Measurements from ENCODE around the gene HIPK1. TPM values are rescaled to one million over a fixed set of nuclear protein-coding genes. Genes with fewer than 3 reads are reported as not detected.
"Not testable (repeated sequence)": the region's sequence is repeated elsewhere in the genome, so short reads cannot be mapped to it uniquely, and the experiment has no call there.

The HIPK1 gene
- total and polyA plus RNA-seq, 2 experiments from 2014 or later = 8.7 to 31.6 TPM

- H3K4me1 ChIP-seq (ENCODE audit: insufficient read depth) = peaks cover 31% of the 10 kb centered on the region
- TF ChIP-seq EZH2phosphoT487 (IDR thresholded peaks at IDR 0.05; ENCODE audit: low read depth, severe bottlenecking, unreplicated experiment) = no peak
- no peak for TF ChIP-seq EZH2 (IDR thresholded peaks at IDR 0.05; ENCODE audit: borderline replicate concordance)
- TF ChIP-seq, protein P1, sequence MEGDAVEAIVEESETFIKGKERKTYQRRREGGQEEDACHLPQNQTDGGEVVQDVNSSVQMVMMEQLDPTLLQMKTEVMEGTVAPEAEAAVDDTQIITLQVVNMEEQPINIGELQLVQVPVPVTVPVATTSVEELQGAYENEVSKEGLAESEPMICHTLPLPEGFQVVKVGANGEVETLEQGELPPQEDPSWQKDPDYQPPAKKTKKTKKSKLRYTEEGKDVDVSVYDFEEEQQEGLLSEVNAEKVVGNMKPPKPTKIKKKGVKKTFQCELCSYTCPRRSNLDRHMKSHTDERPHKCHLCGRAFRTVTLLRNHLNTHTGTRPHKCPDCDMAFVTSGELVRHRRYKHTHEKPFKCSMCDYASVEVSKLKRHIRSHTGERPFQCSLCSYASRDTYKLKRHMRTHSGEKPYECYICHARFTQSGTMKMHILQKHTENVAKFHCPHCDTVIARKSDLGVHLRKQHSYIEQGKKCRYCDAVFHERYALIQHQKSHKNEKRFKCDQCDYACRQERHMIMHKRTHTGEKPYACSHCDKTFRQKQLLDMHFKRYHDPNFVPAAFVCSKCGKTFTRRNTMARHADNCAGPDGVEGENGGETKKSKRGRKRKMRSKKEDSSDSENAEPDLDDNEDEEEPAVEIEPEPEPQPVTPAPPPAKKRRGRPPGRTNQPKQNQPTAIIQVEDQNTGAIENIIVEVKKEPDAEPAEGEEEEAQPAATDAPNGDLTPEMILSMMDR (IDR thresholded peaks at IDR 0.05; ENCODE audit: poor library complexity) = no peak
- peaks cover 16% of the 10 kb centered on the region for H4K20me1 ChIP-seq (ENCODE audit: insufficient read depth, poor library complexity, severe bottlenecking)
- no peak overlapping the region for H3K4me3 ChIP-seq
- H3K79me2 ChIP-seq = peaks cover 83% of the 10 kb centered on the region
- peak overlapping the region; percentile 43 for H3K4me2 ChIP-seq
- no peak overlapping the region for H2AFZ ChIP-seq
- no peaks in the 10 kb centered on the region for H3K36me3 ChIP-seq (replicated peaks; ENCODE audit: insufficient read depth, low read depth)
- H3K27ac ChIP-seq = peak overlapping the region; percentile 41
- 24% methylated on average over 3 of the region's 3 CpGs for WGBS (ENCODE audit: low lambda C conversion rate, missing lambda C conversion rate)
- DNase-seq (ENCODE audit: low spot score) = no peak
- no peaks in the 10 kb centered on the region for H3K27me3 ChIP-seq
- no peaks in the 10 kb centered on the region for H3K9me3 ChIP-seq (ENCODE audit: low read depth)
- no peaks in the 10 kb centered on the region for H3K9me2 ChIP-seq (replicated peaks; ENCODE audit: insufficient read depth)
Observed at GRCh38 chr1:113946678-113947387, 17.7 kb downstream of the HIPK1 start.

DNA sequence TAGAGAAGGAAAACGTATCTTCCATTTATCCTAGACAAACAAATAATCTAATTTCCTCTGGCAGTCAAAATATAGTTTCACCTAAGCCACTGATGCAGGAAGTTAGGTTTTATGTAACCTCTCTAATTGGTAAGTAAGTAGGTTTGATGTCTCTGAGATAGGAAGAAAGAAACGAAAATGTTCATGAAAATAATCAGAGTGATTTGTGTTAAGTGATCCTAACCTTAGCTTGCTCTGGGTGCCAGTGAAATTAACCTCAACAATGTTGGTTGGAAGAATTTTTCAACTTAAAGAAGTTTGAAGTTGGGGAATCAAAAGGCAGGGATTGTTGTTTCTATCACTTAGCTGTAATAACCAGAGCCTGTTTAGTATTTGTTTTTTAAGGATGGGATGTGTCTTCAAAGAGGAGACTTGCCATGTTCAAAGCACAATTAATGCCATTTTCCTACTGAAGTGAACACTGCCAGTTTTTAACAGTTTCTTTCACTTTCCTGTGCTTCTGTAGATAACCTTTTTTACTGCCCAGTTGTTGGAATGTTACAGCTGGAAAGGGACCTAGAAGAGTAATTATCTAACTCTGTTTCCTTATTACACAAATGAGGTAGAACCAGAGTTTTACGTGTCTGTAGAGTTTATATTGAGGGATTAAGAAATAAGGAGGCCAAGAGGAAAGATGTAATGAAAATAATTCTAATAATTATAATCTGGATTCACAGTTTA is 18.4 kb downstream of the HIPK1 start:
- Histone ChIP-seq H3K79me2 (peaks cover 84% of the 10 kb centered on the region), H3K27me3 (no peaks in the 10 kb centered on the region), H3K4me2 (peak overlapping the region; percentile 43), H3K4me1 (ENCODE audit: insufficient read depth) (peaks cover 31% of the 10 kb centered on the region), H4K20me1 (ENCODE audit: insufficient read depth, poor library complexity, severe bottlenecking) (peaks cover 16% of the 10 kb centered on the region), H3K9me3 (ENCODE audit: low read depth) (no peaks in the 10 kb centered on the region), H2AFZ (no peak overlapping the region), H3K27ac (peak overlapping the region; percentile 41), H3K9me2 (replicated peaks; ENCODE audit: insufficient read depth) (no peaks in the 10 kb centered on the region), H3K4me3 (no peak overlapping the region), H3K36me3 (replicated peaks; ENCODE audit: insufficient read depth, low read depth) (no peaks in the 10 kb centered on the region)
- DNase-seq (ENCODE audit: low spot score) = no peak
- TF ChIP-seq, protein P1 (IDR thresholded peaks at IDR 0.05; ENCODE audit: poor library complexity) = no peak
- TF ChIP-seq EZH2 (IDR thresholded peaks at IDR 0.05; ENCODE audit: borderline replicate concordance) (no peak), EZH2phosphoT487 (IDR thresholded peaks at IDR 0.05; ENCODE audit: low read depth, severe bottlenecking, unreplicated experiment) (no peak)
- 30% methylated on average over 3 of the region's 3 CpGs for WGBS (ENCODE audit: low lambda C conversion rate, missing lambda C conversion rate)

GRCh38 chr1:113948151-113948550 is 19.0 kb downstream of the HIPK1 start:
- Histone ChIP-seq H3K79me2 (peaks cover 82% of the 10 kb centered on the region), H4K20me1 (ENCODE audit: insufficient read depth, poor library complexity, severe bottlenecking) (peaks cover 16% of the 10 kb centered on the region), H3K27ac (peak overlapping the region; percentile 41), H3K4me1 (ENCODE audit: insufficient read depth) (peaks cover 31% of the 10 kb centered on the region), H3K4me2 (peak overlapping the region; percentile 43)
- H3K27me3 ChIP-seq; H3K9me2 ChIP-seq (replicated peaks; ENCODE audit: insufficient read depth); H3K9me3 ChIP-seq (ENCODE audit: low read depth); H3K4me3 ChIP-seq; DNase-seq (ENCODE audit: low spot score); H2AFZ ChIP-seq; H3K36me3 ChIP-seq (replicated peaks; ENCODE audit: insufficient read depth, low read depth): not testable (repeated sequence)
- 82% methylated on average over 4 of the region's 4 CpGs for WGBS (ENCODE audit: low lambda C conversion rate, missing lambda C conversion rate)

- H2AFZ ChIP-seq = no peak overlapping the region
- TF ChIP-seq, protein P1 (IDR thresholded peaks at IDR 0.05; ENCODE audit: poor library complexity) = peak; percentile 29
- no peak for TF ChIP-seq EZH2phosphoT487 (IDR thresholded peaks at IDR 0.05; ENCODE audit: low read depth, severe bottlenecking, unreplicated experiment)
- peaks cover 31% of the 10 kb centered on the region for H3K4me1 ChIP-seq (ENCODE audit: insufficient read depth)
- no peak overlapping the region for H3K4me3 ChIP-seq
- H4K20me1 ChIP-seq (ENCODE audit: insufficient read depth, poor library complexity, severe bottlenecking) = peaks cover 12% of the 10 kb centered on the region
- H3K27me3 ChIP-seq = no peaks in the 10 kb centered on the region
- 64% methylated on average over 5 of the region's 5 CpGs for WGBS (ENCODE audit: low lambda C conversion rate, missing lambda C conversion rate)
- H3K4me2 ChIP-seq = no peak overlapping the region
- H3K79me2 ChIP-seq = peaks cover 78% of the 10 kb centered on the region
- H3K27ac ChIP-seq = no peak overlapping the region
- no peaks in the 10 kb centered on the region for H3K9me3 ChIP-seq (ENCODE audit: low read depth)
- H3K36me3 ChIP-seq (replicated peaks; ENCODE audit: insufficient read depth, low read depth) = no peaks in the 10 kb centered on the region
- no peaks in the 10 kb centered on the region for H3K9me2 ChIP-seq (replicated peaks; ENCODE audit: insufficient read depth)
- DNase-seq (ENCODE audit: low spot score) = no peak
Observed at GRCh38 chr1:113949007-113949406, 19.9 kb downstream of the HIPK1 start.

Data from hepatocyte (in vitro differentiated cells).